ENCODE data around the gene KIF20B. TPM values are rescaled to one million over a fixed set of nuclear protein-coding genes. Genes with fewer than 3 reads are reported as not detected.
A peak's percentile ranks its signal among the peaks of the same experiment; 100 is the strongest.

The KIF20B gene
- total and polyA plus RNA-seq, 2 of the 13 experiments (the other 11 are each of a cell fraction or from before 2014, with no cell fraction given) = 3.5 to 38.6 TPM

DNA sequence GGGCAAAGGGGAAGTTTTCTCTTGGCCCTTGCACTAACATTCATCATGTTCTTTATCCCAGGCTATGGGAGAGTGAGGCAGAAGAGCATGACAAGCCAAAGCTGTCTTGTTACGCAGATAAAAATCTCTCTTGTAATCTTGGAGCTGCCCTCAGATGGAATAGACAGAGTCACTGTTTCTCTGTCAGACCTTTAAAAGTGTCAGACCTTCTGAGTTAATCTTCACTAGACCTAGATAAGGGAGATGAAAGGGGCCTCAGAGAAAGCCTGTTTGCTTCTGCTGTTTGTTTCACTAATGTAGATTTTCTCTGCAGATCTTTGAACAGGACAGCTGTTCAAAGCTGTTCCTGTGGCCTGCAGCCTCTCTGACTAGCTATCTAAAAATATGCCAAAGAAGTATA, 112.9 kb downstream of the KIF20B start (continued):
- TF ChIP-seq, protein P1, sequence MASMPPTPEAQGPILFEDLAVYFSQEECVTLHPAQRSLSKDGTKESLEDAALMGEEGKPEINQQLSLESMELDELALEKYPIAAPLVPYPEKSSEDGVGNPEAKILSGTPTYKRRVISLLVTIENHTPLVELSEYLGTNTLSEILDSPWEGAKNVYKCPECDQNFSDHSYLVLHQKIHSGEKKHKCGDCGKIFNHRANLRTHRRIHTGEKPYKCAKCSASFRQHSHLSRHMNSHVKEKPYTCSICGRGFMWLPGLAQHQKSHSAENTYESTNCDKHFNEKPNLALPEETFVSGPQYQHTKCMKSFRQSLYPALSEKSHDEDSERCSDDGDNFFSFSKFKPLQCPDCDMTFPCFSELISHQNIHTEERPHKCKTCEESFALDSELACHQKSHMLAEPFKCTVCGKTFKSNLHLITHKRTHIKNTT (CRISPR knock-in tag; IDR thresholded peaks at IDR 0.05) = no peak
- TF ChIP-seq, protein P2, sequence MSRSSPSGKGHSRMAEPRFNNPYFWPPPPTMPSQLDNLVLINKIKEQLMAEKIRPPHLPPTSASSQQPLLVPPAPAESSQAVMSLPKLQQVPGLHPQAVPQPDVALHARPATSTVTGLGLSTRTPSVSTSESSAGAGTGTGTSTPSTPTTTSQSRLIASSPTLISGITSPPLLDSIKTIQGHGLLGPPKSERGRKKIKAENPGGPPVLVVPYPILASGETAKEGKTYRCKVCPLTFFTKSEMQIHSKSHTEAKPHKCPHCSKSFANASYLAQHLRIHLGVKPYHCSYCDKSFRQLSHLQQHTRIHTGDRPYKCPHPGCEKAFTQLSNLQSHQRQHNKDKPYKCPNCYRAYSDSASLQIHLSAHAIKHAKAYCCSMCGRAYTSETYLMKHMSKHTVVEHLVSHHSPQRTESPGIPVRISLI (CRISPR knock-in tag; IDR thresholded peaks at IDR 0.05; ENCODE audit: borderline replicate concordance) = no peak
- TF ChIP-seq ARHGAP35 (CRISPR knock-in tag; IDR thresholded peaks at IDR 0.05; ENCODE audit: borderline replicate concordance) (no peak), ELF3 (CRISPR knock-in tag; IDR thresholded peaks at IDR 0.05) (peak; percentile 55; the same call in 1 of the 2 replicates), BORCS8-MEF2B (CRISPR knock-in tag; IDR thresholded peaks at IDR 0.05) (no peak), PRMT3 (CRISPR knock-in tag; IDR thresholded peaks at IDR 0.05; ENCODE audit: borderline replicate concordance, low read depth) (no peak), ZNF703 (CRISPR knock-in tag; IDR thresholded peaks at IDR 0.05; ENCODE audit: borderline replicate concordance) (no peak), ISX (CRISPR knock-in tag; conservative IDR thresholded peaks at IDR 0.05) (no peak), MEF2D (CRISPR knock-in tag; IDR thresholded peaks at IDR 0.05) (no peak), ZNF670 (CRISPR knock-in tag; IDR thresholded peaks at IDR 0.05; ENCODE audit: borderline replicate concordance) (no peak), FOXK2 (IDR thresholded peaks at IDR 0.05) (no peak), ELF1 (CRISPR knock-in tag; IDR thresholded peaks at IDR 0.05) (no peak), KDM5A (IDR thresholded peaks at IDR 0.05; ENCODE audit: borderline replicate concordance, low read length) (no peak)
- TF ChIP-seq, protein P3, sequence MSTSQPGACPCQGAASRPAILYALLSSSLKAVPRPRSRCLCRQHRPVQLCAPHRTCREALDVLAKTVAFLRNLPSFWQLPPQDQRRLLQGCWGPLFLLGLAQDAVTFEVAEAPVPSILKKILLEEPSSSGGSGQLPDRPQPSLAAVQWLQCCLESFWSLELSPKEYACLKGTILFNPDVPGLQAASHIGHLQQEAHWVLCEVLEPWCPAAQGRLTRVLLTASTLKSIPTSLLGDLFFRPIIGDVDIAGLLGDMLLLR (CRISPR knock-in tag; IDR thresholded peaks at IDR 0.05) = no peak
- TF ChIP-seq, protein P4, sequence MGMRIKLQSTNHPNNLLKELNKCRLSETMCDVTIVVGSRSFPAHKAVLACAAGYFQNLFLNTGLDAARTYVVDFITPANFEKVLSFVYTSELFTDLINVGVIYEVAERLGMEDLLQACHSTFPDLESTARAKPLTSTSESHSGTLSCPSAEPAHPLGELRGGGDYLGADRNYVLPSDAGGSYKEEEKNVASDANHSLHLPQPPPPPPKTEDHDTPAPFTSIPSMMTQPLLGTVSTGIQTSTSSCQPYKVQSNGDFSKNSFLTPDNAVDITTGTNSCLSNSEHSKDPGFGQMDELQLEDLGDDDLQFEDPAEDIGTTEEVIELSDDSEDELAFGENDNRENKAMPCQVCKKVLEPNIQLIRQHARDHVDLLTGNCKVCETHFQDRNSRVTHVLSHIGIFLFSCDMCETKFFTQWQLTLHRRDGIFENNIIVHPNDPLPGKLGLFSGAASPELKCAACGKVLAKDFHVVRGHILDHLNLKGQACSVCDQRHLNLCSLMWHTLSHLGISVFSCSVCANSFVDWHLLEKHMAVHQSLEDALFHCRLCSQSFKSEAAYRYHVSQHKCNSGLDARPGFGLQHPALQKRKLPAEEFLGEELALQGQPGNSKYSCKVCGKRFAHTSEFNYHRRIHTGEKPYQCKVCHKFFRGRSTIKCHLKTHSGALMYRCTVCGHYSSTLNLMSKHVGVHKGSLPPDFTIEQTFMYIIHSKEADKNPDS (CRISPR knock-in tag; IDR thresholded peaks at IDR 0.05) = no peak
- TF ChIP-seq, protein P5, sequence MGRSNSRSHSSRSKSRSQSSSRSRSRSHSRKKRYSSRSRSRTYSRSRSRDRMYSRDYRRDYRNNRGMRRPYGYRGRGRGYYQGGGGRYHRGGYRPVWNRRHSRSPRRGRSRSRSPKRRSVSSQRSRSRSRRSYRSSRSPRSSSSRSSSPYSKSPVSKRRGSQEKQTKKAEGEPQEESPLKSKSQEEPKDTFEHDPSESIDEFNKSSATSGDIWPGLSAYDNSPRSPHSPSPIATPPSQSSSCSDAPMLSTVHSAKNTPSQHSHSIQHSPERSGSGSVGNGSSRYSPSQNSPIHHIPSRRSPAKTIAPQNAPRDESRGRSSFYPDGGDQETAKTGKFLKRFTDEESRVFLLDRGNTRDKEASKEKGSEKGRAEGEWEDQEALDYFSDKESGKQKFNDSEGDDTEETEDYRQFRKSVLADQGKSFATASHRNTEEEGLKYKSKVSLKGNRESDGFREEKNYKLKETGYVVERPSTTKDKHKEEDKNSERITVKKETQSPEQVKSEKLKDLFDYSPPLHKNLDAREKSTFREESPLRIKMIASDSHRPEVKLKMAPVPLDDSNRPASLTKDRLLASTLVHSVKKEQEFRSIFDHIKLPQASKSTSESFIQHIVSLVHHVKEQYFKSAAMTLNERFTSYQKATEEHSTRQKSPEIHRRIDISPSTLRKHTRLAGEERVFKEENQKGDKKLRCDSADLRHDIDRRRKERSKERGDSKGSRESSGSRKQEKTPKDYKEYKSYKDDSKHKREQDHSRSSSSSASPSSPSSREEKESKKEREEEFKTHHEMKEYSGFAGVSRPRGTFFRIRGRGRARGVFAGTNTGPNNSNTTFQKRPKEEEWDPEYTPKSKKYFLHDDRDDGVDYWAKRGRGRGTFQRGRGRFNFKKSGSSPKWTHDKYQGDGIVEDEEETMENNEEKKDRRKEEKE (IDR thresholded peaks at IDR 0.05) = no peak
- TF ChIP-seq, protein P6, sequence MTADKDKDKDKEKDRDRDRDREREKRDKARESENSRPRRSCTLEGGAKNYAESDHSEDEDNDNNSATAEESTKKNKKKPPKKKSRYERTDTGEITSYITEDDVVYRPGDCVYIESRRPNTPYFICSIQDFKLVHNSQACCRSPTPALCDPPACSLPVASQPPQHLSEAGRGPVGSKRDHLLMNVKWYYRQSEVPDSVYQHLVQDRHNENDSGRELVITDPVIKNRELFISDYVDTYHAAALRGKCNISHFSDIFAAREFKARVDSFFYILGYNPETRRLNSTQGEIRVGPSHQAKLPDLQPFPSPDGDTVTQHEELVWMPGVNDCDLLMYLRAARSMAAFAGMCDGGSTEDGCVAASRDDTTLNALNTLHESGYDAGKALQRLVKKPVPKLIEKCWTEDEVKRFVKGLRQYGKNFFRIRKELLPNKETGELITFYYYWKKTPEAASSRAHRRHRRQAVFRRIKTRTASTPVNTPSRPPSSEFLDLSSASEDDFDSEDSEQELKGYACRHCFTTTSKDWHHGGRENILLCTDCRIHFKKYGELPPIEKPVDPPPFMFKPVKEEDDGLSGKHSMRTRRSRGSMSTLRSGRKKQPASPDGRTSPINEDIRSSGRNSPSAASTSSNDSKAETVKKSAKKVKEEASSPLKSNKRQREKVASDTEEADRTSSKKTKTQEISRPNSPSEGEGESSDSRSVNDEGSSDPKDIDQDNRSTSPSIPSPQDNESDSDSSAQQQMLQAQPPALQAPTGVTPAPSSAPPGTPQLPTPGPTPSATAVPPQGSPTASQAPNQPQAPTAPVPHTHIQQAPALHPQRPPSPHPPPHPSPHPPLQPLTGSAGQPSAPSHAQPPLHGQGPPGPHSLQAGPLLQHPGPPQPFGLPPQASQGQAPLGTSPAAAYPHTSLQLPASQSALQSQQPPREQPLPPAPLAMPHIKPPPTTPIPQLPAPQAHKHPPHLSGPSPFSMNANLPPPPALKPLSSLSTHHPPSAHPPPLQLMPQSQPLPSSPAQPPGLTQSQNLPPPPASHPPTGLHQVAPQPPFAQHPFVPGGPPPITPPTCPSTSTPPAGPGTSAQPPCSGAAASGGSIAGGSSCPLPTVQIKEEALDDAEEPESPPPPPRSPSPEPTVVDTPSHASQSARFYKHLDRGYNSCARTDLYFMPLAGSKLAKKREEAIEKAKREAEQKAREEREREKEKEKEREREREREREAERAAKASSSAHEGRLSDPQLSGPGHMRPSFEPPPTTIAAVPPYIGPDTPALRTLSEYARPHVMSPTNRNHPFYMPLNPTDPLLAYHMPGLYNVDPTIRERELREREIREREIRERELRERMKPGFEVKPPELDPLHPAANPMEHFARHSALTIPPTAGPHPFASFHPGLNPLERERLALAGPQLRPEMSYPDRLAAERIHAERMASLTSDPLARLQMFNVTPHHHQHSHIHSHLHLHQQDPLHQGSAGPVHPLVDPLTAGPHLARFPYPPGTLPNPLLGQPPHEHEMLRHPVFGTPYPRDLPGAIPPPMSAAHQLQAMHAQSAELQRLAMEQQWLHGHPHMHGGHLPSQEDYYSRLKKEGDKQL (CRISPR knock-in tag; IDR thresholded peaks at IDR 0.05; ENCODE audit: low read depth) = no peak
